ENCODE results near the gene NOTCH1.

The NOTCH1 gene

DNA sequence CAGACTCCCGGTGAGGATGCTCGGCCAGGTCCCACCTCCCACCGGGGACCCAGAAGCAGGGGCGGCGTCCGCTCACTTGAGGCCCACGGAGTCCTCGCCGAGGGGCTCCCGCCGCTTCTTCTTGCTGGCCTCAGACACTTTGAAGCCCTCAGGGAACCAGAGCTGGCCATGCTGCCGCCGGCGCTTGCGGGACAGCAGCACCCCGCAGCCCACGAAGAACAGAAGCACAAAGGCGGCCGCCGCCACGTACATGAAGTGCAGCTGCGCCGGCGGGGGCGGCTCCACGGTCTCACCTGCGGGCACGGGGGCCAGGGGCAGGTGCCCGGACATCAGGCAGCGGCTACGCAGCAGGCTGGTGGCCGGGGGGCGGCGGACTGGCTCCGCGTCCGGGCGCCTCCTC lies 43.7 kb downstream of the NOTCH1 start:
- TF ChIP-seq, protein P1, sequence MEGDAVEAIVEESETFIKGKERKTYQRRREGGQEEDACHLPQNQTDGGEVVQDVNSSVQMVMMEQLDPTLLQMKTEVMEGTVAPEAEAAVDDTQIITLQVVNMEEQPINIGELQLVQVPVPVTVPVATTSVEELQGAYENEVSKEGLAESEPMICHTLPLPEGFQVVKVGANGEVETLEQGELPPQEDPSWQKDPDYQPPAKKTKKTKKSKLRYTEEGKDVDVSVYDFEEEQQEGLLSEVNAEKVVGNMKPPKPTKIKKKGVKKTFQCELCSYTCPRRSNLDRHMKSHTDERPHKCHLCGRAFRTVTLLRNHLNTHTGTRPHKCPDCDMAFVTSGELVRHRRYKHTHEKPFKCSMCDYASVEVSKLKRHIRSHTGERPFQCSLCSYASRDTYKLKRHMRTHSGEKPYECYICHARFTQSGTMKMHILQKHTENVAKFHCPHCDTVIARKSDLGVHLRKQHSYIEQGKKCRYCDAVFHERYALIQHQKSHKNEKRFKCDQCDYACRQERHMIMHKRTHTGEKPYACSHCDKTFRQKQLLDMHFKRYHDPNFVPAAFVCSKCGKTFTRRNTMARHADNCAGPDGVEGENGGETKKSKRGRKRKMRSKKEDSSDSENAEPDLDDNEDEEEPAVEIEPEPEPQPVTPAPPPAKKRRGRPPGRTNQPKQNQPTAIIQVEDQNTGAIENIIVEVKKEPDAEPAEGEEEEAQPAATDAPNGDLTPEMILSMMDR (IDR thresholded peaks at IDR 0.05), result no peak

DNA sequence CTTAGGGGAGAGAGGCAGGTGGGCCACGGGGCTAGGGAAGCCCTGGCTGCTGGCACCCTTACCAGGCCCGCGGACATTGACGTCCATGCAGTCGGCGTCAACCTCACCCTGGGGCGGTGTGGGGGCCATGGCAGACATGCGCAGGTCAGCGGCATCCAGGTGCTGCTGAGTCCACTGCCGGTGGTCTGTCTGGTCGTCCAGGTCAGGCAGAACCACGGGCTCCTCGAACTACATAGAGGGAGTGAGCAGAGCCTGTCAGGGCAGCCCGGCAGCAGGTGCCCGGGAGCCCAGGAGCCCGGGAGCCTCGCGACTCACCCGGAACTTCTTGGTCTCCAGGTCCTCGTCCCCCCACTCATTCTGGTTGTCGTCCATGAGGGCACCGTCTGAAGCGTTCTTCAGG lies 44.2 kb downstream of the NOTCH1 start:
- TF ChIP-seq, protein P1 (IDR thresholded peaks at IDR 0.05), result no peak

- TF ChIP-seq, protein P1 (IDR thresholded peaks at IDR 0.05), result no peak
Measured at GRCh38 chr9:136499935-136500910, 45.6 kb downstream of the NOTCH1 start.

DNA sequence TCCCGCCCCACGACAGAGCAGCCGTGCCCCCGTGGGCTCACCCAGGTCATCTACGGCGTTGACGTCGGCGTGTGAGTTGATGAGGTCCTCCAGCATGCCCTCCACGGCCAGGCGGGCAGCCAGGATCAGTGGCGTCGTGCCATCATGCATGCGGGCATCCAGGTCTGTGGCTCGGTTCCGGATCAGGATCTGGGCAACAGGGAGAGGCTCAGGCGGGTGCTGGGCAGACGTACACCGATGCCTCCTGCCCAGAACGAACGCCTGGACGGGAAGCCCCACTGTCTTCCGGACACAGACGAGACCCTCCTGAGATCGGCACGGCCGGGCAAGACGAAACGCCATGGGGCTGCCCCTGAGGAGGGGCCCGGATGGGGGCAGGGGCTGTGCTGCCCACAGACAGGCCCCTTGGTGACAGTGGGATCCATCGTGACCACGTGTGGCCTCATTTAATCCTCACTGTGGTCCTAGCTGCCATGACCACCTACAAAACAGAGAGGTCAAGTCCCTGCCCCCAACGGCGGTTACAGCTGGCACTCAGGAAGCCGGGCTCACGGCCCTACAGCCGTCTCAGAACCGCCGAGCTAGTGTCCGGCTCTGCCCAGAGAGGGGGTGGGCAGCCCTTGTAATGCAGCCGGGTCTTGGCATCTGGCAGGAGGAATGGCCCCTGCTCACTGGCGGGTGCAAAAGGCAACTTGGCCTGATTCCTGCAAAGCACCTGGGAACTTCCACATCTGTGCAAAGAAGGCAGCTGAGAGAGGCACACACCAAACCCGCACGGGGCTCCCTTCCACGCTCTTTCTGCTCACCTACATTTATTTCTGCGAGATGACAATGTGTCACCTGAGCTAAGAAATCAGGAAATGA lies 46.5 kb downstream of the NOTCH1 start:
- TF ChIP-seq, protein P1 (IDR thresholded peaks at IDR 0.05), result no peak

DNA sequence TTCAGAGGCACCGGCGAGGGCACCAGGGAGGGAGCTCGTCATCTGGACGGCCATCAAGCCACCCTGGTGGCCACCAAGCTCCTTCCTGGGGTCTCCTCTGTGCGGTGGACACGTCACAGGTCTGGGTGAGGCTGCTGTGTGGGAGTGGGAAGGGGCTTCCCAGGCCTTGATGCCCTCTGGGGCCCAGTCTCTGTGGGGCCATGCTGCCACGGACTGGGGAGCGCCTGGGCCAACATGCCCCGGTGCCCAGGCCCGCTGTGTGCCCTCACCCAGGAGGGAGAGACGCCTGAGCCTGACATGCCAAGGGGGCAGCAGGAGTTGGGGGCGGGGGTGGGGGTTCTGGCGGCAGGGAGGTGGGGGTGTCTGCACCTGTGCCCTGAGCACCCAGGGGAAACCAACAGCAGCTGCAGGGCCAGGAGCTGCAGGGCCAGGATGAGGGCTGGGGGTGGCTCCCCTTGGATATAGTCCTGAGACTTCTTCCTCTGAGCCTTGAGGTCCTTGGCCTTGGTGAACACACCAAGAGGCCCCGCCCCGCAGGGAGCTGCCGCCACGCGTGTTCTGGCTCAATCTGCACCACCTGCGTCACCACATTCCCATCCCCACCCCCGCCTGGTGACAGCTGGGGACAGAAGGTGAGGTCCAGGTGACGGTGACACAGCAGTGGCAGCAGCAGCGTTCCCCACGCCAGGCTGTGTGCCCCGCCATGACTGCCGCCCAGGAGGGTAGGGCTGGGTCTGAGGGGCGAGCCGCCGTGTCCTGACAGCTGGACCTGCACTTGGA lies 47.7 kb downstream of the NOTCH1 start:
- TF ChIP-seq, protein P1 (IDR thresholded peaks at IDR 0.05), result no peak

DNA sequence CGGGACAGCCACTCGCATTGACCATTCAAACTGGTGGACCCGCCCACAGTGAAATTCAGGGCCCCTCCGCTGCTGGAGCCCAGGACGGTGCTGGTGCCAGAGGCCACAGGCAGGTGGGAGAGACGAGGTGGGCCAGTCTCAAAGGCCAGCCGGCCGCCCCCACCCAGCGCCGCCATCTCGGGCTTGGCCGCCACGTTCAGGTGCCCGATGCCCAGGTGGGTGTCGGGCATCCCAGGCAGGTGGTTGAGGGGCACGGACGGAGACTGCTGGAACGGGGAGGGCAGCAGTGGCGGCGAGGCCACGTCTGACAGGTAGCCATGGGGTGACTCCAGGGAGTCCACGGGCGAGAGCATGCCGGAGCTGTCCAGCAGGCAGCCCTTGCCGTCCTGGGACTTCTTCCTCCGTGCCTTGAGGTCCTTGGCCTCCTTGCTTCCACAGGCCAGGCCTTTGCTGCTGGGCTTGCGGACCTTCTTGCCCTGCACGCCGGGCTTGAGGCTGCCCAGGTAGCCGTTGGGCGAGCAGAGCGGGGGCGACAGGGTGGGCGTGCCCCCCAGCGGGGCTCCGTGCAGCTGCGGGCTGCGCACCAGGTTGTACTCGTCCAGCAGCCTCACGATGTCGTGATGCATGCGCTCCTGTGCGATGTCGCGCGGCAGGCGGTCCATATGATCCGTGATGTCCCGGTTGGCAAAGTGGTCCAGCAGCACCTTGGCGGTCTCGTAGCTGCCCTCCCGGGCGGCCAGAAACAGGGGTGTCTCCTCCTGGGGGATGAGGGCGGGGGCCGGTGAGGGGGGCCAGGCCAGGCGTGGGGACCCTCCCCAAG lies 48.8 kb downstream of the NOTCH1 start:
- TF ChIP-seq, protein P1 (IDR thresholded peaks at IDR 0.05), result no peak
